Ectodermal cell (in vitro differentiated cells): ENCODE results near the gene BMP5.

Experiments used
- H3K27ac ChIP-seq: 2 replicates; pipeline ENCODE4 v1.7.0; 2013; ENCODE audit warnings: mild to moderate bottlenecking, low read depth, low read length; ENCODE audit not compliant: insufficient read depth, poor library complexity, severe bottlenecking
- H3K27me3 ChIP-seq: 2 replicates; pipeline ENCODE4 v1.7.0; 2013; ENCODE audit warnings: mild to moderate bottlenecking, low read length; ENCODE audit not compliant: insufficient read depth, control insufficient read depth, poor library complexity, severe bottlenecking
- H3K36me3 ChIP-seq: one replicate; pipeline ENCODE4 v1.7.0; 2013; ENCODE audit warnings: low read length; ENCODE audit not compliant: control insufficient read depth, insufficient read depth
- H3K4me1 ChIP-seq: one replicate; pipeline ENCODE4 v1.7.0; 2013; ENCODE audit warnings: low read length; ENCODE audit not compliant: control insufficient read depth, insufficient read depth
- H3K4me3 ChIP-seq: 2 replicates; pipeline ENCODE4 v1.7.0; 2013; ENCODE audit warnings: low read depth, low read length, control low read depth; ENCODE audit not compliant: insufficient read depth
- H3K9me3 ChIP-seq: 2 replicates; pipeline ENCODE4 v1.7.0; 2013; ENCODE audit warnings: mild to moderate bottlenecking, low read length, moderate library complexity; ENCODE audit not compliant: control insufficient read depth
- WGBS, 2 experiments: methylation state at CpG; one replicate each; pipeline ENCODE4 v1.1.7; 2013; ENCODE audit warnings: missing lambda C conversion rate in 2 of 2; 5-methylcytosine and 5-hydroxymethylcytosine counted together

Gene BMP5

DNA sequence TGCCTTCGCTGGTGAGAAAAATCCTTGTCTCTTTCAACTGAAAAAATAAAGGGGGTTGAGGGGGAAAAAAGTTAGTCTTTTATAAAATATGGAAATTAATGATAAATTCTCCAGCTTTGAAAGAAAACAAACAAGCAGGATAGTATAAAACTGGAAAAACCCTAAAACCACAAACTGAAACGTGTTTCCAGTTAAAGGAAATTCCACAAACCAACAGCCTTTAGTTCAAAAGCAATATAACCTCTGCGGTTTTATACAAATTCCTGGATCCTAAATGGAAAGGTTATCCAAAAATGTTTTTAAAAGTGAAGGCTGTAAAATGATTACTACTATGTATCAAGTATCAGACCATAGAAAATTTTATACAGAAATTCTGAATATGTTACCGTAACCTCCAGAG is 55.6 kb downstream of the BMP5 start:
- Histone ChIP-seq H3K27ac (no peak overlapping the region), H3K36me3 (peaks cover 6% of the 10 kb centered on the region), H3K4me1 (no peaks in the 10 kb centered on the region), H3K4me3 (no peak overlapping the region), H3K27me3 (no peaks in the 10 kb centered on the region), H3K9me3 (no peaks in the 10 kb centered on the region)
- WGBS, 2 experiments, result 90 to 100% methylated on average over 3 to 4 of the region's 4 CpGs

DNA sequence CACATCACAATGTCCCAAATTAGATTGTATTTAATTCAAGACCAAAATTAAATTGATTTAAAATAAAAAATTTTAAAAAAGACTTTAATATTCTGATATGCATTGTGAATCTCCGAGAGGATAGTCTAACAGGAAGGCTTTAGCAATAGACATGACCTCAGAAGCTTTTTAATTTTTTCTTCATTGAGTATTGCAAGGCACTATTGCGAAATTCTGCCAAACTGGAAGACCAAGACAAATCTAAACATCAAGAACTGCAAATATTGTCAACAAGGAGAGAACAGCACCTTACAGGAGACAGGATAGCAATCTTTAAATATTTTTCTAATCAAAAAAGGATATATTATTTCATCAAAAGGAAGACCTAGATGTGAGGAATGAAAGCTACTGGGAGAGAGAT is 56.9 kb downstream of the BMP5 start:
- Histone ChIP-seq H3K27me3 (no peaks in the 10 kb centered on the region), H3K4me1 (no peaks in the 10 kb centered on the region), H3K4me3 (no peak overlapping the region), H3K27ac (no peak overlapping the region), H3K9me3 (no peaks in the 10 kb centered on the region), H3K36me3 (peaks cover 6% of the 10 kb centered on the region)
- 98 to 100% methylated on average over 2 of the region's 2 CpGs for WGBS, 2 experiments

DNA sequence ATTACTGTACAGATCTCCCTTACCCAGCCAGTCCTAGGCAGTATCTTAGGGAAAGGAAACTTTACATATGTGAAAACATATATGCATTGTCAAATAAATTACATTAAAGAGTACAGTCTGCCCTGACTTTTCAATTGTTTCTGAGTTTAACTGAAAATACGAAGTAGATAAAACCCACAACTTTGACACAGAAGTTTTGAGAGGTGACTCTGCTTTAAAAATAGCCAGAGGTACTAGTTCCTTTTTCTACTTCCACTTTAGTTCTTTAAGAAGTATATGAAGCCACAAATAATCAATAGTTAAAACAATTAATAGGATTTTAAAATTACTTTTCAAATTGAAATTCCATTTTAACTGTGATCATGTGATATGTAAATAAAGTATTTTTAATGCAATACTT is 62.9 kb downstream of the BMP5 start:
- Histone ChIP-seq H3K4me3 (no peak overlapping the region), H3K27me3 (no peaks in the 10 kb centered on the region), H3K27ac (no peak overlapping the region), H3K9me3 (no peaks in the 10 kb centered on the region), H3K4me1 (no peaks in the 10 kb centered on the region), H3K36me3 (no peaks in the 10 kb centered on the region)
- WGBS, 2 experiments, result 93 to 100% methylated on average over 1 of the region's 1 CpG

DNA sequence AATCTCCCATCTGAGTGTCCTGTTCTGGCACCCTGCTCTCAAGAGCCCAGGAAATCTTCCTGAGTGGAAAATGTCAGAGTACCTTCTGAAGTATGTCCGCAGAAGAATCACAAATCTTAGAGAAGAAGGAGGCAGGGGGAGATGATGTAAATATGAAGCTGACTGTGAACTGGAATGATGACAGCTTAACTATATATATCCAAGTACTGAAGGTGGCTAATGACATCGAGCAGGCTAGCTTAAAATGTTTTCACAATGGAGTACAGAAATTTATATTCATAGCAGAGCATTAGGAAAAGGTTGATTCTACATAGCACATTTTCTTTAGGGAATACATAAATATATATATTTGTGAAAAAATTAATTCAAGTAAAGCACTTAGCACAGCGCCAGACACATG is 64.3 kb downstream of the BMP5 start:
- Histone ChIP-seq H3K27me3 (no peaks in the 10 kb centered on the region), H3K36me3 (no peaks in the 10 kb centered on the region), H3K27ac (no peak overlapping the region), H3K4me1 (no peaks in the 10 kb centered on the region), H3K9me3 (no peaks in the 10 kb centered on the region), H3K4me3 (no peak overlapping the region)
- 92 to 97% methylated on average over 2 to 3 of the region's 3 CpGs for WGBS, 2 experiments

DNA sequence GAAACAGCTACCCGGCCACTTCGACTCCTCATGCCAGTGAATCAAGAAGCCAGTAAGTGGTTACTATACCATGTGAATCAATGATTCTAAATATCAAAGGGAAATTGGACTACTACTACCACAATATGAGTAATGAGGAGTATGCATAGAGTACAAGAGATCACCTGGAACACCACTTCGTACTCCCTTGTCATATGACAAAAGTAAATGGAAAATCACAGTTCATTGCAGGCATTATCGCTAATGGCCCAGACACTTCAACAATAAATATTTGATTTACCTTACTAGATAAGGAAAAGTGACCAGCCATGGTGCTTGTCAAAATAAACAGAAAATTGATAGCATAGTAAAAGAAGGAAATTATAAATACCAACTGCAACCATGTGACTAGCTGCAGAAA is 73.1 kb downstream of the BMP5 start:
- Histone ChIP-seq H3K27me3 (no peaks in the 10 kb centered on the region), H3K4me3 (no peak overlapping the region), H3K36me3 (no peaks in the 10 kb centered on the region), H3K4me1 (no peaks in the 10 kb centered on the region), H3K27ac (no peak overlapping the region), H3K9me3 (no peaks in the 10 kb centered on the region)
- 94 to 100% methylated on average over 1 to 4 of the region's 4 CpGs for WGBS, 2 experiments

DNA sequence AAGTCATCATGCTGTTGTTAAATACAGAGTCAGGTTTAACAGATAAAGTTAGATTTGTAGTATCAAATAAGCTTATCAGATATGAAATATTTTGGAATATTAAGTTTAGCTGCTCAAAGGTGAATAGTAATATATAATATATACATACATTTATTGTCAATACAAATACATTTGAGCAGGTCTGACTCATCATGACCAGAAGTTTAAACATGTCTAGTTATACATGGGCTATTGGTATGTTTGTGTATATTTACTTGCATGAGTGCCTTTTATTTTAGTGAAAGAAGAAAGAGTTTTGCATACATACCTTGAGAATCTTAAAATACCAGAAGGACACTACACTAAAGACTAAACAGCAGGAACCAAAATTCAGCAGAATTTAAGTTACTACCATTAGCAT is 76.8 kb downstream of the BMP5 start:
- no peaks in the 10 kb centered on the region for H3K36me3 ChIP-seq

DNA sequence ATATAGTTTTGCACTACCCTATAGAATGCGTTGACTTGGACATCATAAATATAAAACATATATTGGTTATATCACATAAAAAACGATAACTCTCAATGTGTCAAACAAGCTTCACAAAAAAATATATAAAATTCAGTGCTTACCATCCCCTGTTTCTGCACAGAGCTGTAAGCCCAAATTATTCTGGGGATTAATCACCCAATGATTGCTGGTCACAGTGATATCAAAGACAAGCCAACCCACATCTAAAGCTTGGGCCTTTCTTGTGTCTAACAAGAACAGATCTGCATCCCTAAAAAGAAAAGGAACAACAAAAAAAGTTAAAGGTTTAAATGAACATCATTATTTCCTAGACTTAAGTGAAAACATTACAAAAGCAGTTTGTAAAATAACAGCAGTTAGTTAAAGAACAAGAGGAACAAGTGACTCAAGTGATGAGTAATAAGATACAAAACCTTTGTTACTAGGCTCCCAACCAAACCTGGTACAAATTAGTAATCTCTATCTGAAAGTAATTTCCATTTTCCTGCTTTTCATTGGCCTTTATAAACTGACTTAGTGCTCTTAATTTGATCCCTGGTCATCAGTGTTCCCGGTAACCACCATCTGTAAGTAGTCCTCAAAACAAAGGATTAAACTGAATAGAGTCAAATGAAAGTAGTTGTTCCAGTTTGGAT is 81.1 kb downstream of the BMP5 start:
- H3K27ac ChIP-seq, result no peak overlapping the region
- H3K4me1 ChIP-seq, result no peaks in the 10 kb centered on the region
- H3K36me3 ChIP-seq, result no peaks in the 10 kb centered on the region
- WGBS, 2 experiments, result 87 to 100% methylated on average over 2 to 3 of the region's 3 CpGs
- H3K4me3 ChIP-seq, result no peak overlapping the region
- H3K27me3 ChIP-seq, result no peaks in the 10 kb centered on the region
- no peaks in the 10 kb centered on the region for H3K9me3 ChIP-seq

More for the DNA sequence above, 76.8 kb downstream of the BMP5 start:
- H3K4me1 ChIP-seq, result no peaks in the 10 kb centered on the region
- no peaks in the 10 kb centered on the region for H3K9me3 ChIP-seq
- H3K4me3 ChIP-seq, result no peak overlapping the region
- no peak overlapping the region for H3K27ac ChIP-seq
- H3K27me3 ChIP-seq, result no peaks in the 10 kb centered on the region

DNA sequence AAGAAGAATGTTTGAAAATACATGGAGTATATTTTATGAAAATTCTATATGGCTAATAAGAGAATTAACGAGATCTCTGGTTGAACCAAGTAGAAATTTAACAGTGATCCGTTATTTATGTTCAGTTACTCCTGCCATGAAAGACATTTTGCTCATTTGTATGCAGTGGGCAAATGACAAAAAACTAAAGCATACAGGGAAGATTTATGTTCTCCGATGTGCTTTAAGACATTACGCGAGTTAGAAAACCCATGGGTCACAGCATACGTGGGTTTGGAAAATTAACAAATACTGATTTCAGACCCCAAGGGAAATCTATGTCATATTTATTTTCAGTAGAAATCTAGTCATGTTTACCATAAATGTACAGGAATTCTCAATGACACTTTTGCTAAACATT is 90.1 kb downstream of the BMP5 start:
- Histone ChIP-seq H3K9me3 (no peaks in the 10 kb centered on the region), H3K4me1 (peaks cover 9% of the 10 kb centered on the region), H3K27ac (no peak overlapping the region), H3K27me3 (no peaks in the 10 kb centered on the region), H3K36me3 (no peaks in the 10 kb centered on the region), H3K4me3 (no peak overlapping the region)
- WGBS, 2 experiments, result 97 to 99% methylated on average over 6 of the region's 6 CpGs

DNA sequence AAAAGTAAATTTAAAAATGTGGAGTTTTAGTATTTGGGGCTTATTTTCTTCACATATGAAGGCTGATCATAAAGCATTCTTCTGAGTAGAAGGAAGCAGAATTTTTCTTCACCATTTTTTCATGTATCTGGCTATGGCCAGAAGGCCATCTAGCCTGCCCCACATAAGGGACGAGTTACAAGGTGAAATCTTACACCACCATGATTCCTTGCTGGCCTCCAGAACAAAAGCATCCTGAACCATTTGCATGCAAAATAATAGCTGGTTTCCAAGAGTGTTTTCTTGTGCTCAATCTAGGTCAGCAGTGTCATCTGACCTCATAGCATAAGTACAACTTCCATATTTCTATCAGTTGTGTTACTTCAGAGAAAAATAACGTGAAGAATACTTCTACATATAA is 93.1 kb downstream of the BMP5 start:
- no peaks in the 10 kb centered on the region for H3K27me3 ChIP-seq
- H3K4me1 ChIP-seq, result peaks cover 9% of the 10 kb centered on the region
- WGBS, 2 experiments, result 13 to 51% methylated on average over 1 to 2 of the region's 2 CpGs

DNA sequence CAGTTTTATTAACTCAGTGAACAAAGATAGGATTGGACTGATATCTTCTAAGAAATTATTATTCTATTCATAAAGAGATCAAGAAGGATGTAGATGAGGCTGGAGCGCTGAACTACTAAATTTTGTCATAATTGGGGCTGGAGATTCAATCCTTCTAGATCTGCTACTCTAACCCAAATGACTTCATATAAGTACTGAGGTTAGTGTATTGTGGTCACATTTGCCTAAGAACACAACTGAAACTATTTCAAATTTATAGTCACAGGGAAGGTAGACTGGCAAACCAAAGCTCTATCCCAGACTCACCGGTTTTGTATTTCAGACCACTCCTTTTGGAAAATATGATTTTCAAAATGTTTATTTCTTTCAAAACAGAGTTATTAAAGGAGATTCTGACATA is 96.7 kb downstream of the BMP5 start:
- no peaks in the 10 kb centered on the region for H3K27me3 ChIP-seq
- peaks cover 9% of the 10 kb centered on the region for H3K4me1 ChIP-seq
- 100% methylated on average over 1 of the region's 2 CpGs; no CpG with 5 or more reads in 1 of the 2 experiments for WGBS, 2 experiments
- H3K27ac ChIP-seq, result no peak overlapping the region
- no peak overlapping the region for H3K4me3 ChIP-seq
- no peaks in the 10 kb centered on the region for H3K36me3 ChIP-seq
- H3K9me3 ChIP-seq, result no peaks in the 10 kb centered on the region

More for the DNA sequence above, 93.1 kb downstream of the BMP5 start:
- Histone ChIP-seq H3K4me3 (no peak overlapping the region), H3K9me3 (no peaks in the 10 kb centered on the region), H3K27ac (no peak overlapping the region), H3K36me3 (no peaks in the 10 kb centered on the region)

DNA sequence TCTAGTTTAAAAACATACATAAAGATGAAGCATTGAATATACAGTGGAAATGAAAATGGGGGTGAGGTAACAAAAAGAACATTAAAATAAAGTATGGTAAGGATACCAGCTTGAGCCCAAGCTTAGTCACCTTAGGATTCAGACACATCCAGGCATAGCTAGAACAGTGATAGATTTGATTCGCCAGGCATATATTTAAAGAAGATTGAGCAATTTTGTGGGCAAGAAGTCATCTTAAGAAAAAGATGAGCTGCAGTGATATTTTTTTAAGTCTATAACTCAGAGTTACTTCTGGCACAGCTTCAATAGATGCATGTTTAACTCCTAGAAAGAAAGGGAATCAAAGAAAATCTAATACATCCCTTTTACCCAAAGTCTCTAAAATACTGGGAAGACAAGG is 97.9 kb downstream of the BMP5 start:
- no peaks in the 10 kb centered on the region for H3K9me3 ChIP-seq
- no peaks in the 10 kb centered on the region for H3K27me3 ChIP-seq
- H3K27ac ChIP-seq, result no peak overlapping the region
- peaks cover 3% of the 10 kb centered on the region for H3K4me1 ChIP-seq
- H3K36me3 ChIP-seq, result no peaks in the 10 kb centered on the region
- WGBS, 2 experiments, result 94 to 97% methylated on average over 1 of the region's 1 CpG
- H3K4me3 ChIP-seq, result no peak overlapping the region
